NOMO-1 treated with dmso at 0.1 percent for 144 hours (cell line): ENCODE results near the gene SH2D1A.
"Not testable (repeated sequence)": the region's sequence is repeated elsewhere in the genome, so short reads cannot be mapped to it uniquely, and the experiment has no call there.

Experiments
- DNase-seq: peaks from one replicate; lab custom pipeline; 2025; ENCODE audit not compliant: unreplicated experiment; lab: John Stamatoyannopoulos, UW

SH2D1A gene

DNA sequence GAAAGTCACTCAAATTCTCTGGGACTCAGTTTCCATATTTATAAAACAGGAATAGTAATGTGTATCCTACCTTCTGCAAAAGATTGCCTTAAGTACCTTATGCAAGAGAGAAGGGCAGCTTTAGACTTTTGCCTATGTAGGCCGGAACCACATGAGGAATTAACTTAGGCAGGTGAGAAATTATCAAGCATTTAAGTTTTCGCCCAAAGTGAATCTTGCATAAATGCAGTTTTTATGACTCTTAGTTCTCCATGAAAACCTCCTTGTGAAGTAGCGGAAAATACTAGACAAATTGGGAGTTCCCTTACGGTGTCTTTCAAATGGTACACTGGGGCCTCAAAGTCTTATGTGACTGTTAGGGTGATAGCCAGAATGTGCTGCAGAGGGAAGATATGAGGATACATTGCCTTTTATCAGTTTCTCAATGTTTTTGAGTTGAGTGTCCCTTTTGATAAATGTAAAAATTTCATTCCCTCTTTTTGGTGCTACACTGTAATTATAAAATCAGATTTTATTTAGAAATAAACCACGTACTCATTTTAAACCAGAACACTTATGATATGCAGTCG, 2.6 kb downstream of the SH2D1A start:
- no peak for DNase-seq

DNA sequence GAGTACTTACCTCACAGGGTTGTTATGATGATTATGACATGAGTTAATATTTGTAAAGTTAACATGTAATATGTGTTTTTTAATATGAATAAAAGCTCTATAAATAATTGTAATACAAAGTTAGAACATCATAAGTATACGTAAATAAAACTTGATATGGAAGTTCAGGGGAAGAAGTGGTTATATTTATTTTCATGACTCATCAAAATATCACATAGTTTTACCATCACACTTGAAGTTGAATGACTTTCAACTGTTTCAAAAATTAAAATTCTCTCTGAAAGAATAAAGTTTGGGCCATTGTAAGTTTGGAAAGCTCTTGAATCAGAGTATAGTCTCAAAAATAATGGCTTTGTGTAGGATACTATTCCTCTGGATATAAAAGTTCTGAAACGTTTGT, 8.3 kb downstream of the SH2D1A start:
- DNase-seq = no peak

DNA sequence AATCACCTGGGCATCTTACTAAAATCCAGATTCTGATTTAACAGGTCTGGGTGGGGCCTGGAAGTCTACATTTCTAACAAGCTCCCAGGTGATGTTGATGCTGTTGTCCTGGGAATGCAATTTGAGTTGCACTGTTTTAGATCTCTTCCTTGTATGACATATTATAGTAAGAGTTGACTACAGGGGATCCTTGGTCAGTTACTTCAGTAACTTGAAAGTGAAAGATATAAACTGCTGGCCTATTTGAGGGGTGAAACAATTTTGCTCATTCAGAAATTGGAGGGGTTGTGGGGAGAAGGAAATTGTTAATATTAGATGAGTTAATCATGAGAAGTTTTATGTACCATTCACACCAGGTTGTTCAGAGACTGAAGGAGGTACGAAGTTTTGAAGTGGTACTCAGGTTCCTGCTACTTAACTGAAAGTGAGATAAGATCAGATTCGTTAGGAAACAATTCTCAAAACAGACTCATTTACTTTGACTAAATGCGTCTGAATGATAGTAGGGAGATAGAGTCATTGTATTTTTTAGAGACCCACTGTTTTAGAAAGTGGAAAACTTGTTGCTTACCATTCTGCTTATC, 12.5 kb downstream of the SH2D1A start:
- no peak for DNase-seq

DNA sequence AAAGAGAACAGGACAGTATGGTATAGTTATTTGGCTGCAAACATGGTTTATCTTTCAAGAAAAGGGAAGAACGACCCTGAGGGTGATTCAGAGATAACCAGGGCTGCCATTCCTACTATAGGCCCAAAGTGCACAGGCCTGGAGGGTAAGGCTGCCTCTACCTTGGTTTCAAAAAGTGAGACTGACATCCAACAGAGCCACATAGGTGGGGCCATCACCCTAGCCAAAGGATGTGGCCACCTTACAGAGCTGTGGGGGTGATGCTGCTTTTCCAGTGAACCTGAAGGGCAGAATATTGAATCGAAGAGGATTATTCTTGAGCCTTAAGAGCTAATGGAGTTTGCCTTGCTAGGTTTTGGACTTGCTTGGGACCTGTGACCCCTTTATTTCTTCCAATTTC, 15.7 kb downstream of the SH2D1A start:
- no peak for DNase-seq

DNA sequence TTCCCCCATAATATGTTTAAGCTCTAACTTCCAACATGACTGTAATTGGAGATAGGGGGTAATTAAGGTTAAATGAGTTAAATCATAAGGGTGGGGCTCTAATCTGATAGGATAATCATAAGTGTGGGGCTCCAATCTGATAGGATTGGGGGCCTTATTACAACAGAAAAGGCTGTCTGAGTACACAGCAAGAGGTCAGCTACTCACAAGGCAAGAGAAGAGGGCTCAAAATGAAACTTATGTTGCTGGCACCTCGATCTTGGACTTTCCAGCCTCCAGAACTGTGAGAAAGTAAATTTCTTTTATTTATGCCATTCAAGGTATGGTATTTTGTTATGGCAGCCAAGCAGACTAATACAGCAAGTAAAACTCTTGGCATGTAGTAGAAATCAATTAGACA, 16.4 kb downstream of the SH2D1A start:
- DNase-seq = no peak

DNA sequence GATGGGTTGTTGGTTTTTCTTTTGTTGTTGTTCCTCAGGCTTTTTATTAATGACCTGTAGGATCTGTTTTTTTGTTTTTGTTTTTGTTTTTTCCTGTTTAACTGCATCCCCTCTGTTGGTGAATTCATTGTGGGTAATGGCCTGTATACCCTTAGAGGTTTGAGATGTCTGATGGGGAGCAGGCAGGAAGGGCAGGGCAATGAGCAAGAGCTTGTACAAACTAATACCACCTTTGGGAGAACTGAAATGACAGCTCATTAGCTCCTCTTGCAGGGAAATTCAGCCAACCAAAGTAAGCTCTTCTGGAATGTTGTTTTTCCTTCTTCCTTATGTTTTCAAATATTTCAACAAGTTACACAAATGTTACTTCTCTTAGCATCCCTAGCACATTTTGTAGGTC, 23.4 kb downstream of the SH2D1A start:
- DNase-seq = no peak

DNA sequence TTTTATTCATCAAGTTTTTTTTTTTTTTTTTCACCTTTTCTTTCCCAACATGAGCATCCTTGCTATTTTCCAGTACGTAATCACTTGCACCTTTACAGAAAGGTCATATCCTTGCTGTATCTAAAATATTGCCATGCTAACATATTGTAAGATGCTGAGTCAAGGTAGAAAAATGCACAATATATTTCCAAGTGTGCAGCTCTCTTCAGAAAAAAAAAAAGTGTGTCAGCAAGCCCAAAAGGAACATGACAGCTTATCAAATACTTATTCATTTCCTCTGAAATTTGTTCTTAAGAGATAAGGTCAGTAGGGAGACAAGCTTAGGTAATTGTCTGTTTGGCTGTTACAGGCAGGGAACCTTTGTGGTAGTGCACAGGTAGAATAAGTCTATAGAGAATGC, 27.0 kb downstream of the SH2D1A start:
- no peak for DNase-seq

DNA sequence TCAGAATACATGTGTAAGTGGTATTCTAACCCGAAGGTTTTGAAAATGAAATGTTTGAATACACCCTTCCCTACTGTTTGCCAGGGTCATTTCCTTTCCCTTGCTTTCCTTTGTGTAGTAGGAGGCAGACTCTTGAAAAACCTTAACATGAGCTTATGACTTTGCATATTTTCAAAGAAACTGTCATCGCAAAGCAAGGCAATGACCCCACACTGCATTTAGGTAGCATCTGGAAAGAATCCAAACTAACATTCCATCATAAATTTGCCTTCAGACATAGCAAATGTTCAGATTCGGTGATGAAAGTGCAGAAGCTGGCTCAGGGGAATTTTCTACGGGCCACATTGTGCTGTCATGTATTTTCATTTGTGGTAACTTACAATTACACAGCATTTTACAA, 32.3 kb downstream of the SH2D1A start:
- DNase-seq = no peak

DNA sequence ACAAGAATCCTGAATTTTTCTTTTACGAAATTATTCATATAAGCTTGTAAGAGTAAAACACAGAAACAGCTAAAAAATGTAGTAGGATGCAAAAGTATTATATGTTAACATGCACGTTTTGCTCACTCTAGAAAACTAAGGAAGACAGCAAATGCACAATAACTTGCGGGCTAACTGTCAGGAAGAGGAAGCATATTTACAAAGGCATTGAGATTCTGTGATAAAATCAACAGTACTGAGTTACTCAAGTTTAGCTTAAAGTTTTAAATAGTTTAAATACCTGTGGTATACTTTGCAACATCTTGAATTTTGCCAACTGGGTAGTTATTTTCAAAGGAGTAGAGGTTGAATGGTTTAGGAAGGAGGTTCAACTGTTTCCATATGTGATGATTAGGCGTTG, 37.0 kb downstream of the SH2D1A start:
- DNase-seq = no peak

DNA sequence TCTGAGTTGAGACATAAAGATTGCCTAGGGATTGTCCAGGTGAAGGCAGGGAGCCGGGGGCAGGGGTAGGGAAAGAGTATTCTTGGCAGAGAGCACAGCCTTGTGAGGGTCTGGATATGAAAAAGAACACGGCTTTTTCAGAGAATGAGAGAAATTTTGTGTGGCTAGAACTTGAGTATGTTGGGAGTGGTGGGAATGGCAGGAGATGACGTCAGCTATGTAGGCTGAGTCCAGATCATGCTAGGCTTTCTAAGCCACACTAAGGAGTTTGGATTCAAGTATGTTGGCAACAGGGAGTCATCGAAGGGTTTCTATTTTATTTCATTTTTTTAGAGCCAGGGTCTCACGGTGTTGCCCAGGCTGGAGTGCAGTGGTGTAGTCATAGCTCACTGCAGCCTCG, 40.0 kb downstream of the SH2D1A start:
- no peak for DNase-seq

DNA sequence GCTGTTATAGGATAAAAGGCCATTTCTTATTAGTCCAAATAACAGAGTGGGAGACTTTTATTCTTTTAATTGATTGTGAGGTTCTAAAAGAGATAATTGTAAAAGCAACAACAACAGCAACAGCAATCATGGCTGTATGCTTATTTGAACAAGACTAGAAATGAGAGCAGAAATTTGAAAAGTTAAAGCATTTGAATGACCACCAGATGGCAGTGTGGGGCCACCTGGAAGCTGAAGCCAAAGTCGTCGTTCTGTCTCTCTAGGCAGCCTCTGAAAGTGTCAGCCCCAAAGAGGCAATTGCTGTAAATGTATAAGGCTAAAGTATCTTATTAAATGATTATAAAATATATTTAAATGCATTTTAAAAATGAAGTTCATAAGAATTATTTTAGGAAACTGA, 42.2 kb downstream of the SH2D1A start:
- DNase-seq = peak; percentile 16

DNA sequence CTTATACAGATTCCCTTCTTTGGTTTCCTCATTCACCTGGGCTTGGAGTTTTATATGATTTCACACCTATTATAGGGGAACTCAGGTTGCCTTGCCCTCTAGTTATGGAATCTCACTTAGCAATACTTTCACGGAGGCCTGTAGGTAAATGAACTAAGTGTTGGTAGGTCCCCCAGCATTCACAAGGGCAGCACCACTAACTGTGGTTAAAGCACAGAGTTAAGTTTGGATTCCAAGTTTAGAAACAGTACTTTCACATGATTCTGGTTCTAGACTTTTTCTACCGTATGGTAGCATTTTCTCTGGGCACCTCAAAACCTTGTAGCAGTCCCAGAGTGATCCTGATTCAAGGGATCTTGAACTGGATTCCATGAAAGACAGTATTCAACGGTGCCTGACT, 46.4 kb downstream of the SH2D1A start:
- no peak for DNase-seq

DNA sequence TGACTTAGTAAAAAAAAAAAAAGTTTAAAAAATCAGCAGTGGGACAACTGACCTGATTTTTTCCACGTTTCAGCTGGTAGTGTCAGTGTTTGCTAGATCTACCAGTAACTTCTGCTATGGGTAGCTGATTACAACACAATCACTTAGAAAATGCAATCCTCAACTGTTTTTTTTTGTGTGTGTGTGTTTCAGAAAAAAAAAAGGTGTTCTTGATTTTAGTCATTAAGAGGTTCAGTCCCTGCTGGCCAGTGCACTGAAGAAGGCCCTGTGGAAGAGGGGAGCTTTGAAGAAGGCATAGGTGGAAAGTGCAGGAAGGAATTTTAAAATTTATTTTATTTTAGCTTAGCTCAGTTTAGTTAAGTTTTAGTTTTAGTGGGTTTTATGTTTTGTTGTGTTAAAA, 46.9 kb downstream of the SH2D1A start:
- peak; percentile 7 for DNase-seq

DNA sequence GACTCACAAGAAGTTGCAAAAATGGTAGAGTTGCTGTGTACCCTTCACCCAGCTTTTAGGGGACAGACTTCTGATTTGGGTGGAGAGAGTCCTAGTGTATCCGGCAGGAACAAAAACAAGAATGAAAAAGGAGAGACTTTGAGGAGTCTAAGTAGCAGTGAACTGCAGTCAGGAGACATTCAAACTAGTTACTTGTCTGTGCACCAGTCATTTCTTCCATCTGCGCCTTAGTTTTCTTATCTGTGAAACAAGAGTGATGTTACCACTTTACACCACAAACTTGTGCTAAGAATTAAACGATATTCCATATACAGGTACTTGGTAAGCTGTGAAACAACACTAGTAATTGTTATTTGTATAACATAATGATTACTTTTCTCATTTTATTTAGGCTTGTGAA, 47.3 kb downstream of the SH2D1A start:
- no peak for DNase-seq

DNA sequence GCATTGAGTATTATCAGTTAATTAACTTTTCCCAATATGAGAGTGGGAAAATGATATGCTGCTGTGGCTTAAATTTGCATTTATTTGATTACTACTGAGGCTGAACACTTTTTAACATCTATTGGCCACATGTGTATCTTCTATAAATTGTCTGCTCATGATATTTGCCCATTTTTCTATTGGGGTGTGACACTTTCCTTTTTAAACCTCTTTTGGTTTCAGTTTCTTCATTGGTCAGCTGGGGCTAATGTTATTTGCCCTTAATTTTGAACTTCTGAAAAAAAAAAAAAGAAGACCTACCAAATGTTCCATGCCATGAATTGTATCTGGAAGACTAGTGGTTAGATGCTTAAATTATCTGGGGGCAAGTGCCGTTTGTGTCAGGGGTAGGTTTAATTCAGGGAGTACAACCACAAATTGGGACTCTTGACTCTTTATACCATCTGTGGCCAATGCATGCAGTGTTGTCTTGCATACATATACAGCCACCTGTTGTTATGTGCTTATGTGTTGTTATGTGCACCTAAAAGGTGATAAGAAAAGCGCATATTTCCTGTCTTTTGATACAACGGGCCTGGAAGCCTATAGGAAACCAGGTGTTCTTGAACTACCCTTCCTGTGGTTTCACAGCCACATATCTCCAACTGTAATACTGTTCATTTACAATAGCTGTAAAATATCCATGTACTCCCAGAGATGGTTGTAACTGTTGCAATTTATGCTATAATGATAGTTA, 49.0 kb downstream of the SH2D1A start:
- no peak for DNase-seq

DNA sequence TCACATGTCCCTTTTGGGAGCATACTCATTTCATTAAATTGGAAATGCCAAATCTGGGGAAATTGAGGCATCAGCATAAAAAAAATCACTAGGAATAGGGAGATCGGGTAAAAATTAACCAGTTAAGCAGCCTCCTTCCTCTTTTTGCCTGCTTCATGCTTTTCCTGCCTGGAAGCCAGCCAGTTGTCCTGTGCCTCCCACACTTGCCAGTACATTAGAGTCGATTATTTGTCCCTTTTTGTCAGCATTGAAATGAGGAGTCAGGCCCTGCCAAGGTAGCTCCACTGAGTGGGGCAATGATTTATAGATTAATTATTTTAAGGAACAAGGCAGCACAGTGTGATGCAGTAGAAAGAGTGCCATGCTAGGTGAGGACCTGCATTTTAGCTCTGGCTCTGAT, 55.3 kb downstream of the SH2D1A start:
- no peak for DNase-seq

DNA sequence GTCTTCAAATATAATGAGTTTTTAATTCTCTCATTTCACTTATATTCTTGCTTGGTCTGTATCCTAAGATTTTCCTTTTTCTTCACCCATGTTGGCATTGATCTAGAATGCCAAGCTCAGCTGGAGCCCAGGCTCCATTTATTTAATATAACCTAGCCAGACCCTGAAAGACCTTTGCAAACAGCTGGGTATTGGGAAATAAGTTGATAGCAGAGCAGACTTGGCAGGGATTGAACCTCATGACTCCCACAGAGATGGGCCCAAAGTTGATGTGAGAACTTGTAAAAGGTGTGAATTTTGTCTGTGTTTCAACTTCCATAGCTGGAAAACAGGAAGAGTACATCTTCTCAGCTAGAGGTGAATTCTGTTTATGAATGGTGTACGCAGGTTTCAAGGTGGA, 59.5 kb downstream of the SH2D1A start:
- no peak for DNase-seq

DNA sequence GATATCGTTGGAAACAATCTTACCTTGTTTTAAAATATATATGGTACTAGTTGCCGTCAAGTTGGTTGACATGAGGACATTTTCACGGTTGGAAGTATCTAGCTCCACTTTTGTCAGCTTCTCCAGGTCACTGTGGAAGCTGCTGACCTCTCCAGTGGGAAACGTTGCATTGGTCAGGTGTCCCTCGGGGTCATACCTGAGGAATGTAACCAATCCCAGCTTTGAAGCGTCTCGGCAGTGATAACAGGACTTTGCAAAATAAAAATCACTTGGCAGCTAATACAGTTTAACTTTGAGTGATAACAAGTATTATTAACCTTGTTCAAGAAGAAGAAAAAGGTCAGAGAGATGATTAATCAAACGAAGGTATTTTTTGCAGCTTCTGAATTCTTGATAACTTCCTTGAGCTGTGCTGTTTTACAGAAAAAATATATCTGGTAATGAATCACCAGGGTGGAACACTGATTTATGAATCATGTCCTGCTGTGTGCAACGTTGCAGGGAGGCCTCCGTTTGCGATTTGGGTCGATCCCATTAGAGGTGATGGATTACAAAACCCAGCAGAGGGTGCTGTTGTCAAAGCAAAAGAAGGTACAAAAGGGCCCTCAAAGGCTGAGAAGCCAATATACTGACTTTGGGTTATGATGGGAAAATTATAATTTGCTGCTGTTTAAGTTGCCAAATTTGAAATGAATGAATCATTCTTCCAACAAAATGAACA, 60.1 kb downstream of the SH2D1A start:
- peak; percentile 57 for DNase-seq

DNA sequence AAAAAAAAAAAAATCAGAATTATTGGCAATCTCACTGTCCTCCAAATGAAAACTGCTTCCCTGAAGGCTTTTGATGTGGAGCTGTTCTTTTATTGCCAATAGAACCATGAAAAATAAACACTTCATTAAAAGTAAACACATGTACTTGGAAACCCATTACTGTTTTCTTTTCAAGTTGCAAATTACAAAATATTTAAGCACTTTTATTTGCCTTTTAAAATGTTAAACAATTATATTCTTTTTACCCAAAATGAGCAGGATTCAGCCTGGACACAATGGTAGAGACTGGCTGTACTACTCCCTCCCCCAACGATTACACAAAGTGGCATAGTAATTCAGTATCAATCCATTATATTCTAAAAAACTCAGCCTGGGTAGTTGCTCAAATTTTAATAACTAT, 60.9 kb downstream of the SH2D1A start:
- DNase-seq = no peak

DNA sequence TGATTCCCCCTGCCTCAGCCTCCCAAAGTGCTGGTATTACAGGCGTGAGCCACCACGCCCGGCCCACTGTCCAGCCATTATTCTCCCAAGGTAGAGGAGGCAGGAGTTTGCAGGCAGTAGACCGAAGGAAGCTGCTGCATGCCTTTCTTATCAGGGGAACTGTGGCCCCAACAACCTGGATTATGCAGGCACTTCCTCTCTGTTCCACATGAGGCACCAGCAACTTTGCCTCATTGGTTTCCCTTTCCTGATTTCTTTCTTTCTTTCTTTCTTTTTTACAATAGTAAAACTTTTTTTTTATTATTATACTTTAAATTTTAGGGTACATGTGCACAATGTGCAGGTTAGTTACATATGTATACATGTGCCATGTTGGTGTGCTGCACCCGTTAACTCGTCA, 62.0 kb downstream of the SH2D1A start:
- not testable (repeated sequence) for DNase-seq

DNA sequence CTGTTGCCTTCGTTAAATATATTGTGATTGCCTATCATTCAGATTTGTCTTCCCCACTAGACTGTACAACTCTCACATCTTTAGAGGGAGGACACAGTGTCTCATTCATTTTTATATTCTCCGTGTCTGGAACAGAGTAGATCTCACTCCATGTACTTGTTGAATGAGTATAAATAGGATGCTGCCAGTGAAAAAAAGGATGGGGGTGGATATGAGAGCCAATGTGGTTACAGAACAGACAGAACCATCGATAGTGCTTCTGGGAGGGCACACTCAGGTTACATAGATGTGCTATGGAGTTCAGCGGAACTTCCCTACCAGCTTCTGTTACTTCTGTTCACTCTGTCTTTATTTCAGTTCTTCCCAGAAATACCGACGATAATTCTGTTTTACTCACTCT, 66.9 kb downstream of the SH2D1A start:
- DNase-seq = no peak

DNA sequence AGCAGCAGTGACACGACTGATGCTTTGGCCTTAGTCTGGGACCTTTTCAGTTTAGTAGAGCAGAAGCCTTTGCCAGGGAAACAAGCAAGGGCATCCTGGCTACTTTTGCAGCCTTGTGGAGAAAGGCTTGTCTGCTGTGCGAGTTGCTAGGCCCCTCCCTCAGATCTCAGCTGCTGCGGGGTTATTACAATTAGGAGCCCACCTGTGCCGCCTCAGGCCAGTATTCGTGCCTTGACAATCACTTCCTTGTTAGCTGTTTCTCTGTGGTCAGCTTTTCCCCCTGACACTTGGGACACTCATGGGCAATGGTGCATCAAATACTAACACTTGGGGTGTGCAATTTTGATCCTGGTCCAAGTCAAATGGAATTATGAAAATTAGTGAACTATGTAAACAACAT, 67.9 kb downstream of the SH2D1A start:
- no peak for DNase-seq
